NCI-H82 treated with DMSO at 0.1 percent for 48 hours (cell line): ENCODE results near the gene POLR2L.

Source experiments
- DNase-seq: peaks from one replicate; lab custom pipeline; 2025; ENCODE audit not compliant: unreplicated experiment; lab: John Stamatoyannopoulos, UW

POLR2L gene

DNA sequence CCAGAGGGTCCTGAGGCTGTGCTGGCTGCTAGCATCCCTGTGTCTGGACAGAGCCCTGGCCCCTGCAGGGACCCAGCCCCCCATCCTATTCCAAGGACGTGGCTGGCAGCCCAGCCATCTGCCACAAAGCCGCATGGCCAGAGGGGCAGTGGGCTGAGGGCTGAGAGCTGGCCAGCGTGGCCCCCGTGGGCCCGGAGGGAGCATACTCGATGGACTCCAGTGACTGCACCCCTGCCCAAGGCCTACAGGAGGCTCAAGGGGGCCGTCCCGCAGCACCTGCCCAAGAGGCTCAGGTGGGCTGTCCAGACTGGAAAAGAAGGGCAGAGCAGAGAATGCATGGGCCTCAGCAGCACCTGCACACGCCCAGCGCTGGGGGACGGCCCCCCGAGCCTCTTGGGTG lies 13.5 kb upstream of the POLR2L start:
- DNase-seq: no peak

DNA sequence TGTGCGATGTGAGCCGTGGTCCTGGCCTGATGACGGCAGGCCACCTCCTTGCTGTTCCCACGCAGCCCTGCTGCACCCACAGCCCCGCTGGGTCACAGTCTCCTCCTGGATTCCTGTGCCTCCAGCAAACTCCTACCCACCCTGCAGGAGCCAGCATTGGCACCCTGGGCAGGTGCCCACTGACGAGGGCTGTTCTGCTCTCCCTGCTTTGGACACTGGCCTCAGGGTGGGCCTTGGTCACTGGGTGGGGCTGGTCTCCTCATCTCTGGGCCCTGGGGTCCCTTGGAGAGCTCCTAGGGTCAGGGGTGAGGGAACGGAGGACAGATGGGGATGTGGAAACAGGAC lies 13.0 kb upstream of the POLR2L start:
- no peak for DNase-seq

DNA sequence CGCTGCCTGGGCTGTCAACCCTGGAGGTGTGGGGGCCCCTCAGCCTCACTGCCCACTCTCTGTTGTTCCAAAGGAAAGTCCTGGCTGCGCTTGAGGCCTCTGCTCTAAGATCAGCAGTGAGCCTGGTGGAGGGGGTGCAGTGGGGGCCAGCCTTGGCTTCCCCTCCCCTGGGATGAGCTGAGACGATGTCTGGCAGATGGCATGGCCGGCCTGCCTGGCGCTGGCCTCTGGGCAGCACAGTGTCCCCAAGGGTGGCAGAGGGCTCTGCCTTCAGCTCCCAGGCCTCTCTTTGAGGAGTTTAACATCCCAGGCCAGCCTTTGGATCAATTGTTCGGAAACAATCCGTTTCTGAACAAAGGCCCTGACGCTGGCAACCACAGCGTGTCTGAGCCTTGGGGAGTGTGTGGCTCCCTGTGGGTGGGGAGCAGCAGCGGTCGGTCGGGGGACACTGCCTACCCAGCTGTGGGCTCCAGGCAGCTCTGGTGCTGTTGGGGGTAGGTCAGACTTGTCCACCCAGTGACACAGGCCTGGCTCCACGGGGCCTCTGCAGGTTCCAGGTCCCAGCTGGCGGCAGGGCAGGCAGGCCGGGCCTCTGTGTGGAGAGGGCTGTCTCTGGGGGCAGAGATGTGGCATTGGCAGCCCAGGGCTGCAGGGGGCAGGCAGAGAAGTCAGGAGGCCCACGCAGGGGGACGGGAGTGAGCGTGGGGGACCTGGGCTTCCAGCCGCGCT lies 12.4 kb upstream of the POLR2L start:
- no peak for DNase-seq

DNA sequence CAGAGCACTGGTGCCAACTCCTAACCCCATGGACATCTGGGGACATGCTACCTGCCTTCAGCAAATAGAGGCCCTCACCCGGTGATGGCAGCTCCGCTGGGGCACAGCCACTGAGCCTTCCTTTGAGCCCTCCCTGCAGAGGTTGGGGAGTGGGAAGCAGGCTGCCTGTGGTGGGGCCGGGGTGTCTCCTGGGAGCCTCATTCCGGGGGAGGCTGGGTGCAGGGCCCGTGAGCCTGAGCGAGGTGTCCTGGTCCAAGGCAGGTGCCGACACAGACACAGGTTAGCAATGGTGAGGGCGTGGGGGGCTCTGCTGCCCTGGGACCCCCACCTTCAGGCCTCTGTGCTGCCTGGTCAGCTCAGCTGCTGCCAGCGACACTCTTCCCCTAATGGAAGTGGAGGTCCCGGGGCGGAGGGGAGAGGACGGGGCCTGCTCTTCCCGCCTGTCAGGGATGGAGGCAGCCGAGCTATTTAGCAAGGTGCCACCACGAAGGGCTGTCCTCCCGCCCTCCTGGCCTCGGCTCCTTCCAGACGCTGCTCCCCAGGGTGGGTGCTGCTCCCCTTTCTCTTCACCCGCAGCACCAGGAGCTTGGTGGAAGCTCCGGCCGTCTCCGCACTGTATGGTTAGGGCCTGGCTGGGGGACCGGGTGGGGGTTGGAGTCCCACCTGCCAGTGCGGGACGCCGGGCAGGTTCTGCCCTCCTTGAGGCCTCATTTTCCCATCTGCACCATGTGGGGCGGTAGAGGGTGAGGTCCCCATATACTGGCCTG lies 11.5 kb upstream of the POLR2L start:
- DNase-seq: no peak

DNA sequence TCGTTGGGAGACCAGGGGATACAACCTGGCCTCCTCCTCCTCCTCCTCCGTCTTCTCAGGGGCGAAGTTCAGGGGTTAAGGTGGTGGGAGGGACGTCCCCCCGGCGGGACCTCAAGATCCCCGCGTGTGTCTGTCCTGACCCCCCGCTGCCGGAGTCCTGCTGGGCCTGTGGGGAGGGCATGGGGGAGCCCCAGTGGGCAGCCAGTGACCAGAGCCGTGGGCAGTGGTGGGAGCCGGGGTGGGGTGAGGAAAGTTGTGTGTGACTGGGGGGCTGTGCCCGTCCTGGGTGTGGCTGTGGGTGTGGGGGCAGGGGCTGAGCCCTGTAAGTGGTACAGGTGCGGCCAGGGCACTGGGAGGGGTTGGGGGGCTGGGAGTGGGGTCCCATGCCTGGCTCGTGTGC lies 10.4 kb upstream of the POLR2L start:
- no peak for DNase-seq

DNA sequence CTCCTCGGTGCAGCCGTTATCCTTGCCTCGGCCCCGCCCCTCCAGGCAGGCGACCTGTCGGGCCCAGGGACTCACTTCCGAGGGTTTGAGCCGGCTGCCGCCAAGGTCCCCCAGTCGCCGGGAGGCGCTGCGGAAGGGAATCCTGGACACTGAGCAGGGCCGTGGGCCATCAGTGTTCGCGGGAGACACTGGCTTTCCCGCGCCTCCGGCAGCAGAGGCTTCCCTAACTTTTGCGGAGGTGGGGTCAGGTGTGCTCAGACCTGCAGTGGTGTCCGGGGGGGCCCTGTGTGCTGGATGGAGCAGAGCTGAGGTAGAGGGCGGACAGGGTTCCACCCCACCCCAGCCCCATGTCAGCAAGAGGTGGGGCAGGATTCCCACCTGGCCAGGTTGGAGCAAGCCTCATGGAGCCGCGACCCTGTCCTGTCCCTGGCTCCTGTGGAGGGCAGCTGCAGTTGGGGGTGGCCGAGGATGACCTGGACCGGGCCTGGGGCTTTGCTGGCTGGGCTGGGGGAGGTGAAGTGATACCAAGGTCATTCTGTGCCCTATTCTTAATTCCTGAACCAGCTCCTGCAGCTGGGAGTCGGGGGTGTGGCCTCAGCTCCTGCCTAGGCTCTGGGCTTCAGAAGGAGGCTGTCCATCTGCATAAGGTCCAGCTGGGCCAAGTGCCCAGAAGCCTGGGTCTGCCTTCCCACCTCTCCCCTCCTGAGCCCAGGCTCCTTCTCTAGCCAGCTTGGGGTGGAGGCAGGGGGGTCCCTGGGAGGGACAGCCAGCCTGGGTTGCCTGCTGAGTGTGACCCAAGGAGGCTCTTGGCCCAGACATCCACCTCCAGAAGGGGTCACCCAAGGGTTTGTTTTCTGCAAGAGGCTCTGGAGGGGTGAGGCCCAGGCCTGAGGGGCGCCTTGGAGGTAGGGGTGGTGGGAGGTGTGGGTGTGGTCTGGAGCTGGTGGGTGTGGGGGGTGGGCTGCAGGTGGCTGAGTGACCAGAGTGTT lies 8.7 kb upstream of the POLR2L start:
- DNase-seq: no peak

DNA sequence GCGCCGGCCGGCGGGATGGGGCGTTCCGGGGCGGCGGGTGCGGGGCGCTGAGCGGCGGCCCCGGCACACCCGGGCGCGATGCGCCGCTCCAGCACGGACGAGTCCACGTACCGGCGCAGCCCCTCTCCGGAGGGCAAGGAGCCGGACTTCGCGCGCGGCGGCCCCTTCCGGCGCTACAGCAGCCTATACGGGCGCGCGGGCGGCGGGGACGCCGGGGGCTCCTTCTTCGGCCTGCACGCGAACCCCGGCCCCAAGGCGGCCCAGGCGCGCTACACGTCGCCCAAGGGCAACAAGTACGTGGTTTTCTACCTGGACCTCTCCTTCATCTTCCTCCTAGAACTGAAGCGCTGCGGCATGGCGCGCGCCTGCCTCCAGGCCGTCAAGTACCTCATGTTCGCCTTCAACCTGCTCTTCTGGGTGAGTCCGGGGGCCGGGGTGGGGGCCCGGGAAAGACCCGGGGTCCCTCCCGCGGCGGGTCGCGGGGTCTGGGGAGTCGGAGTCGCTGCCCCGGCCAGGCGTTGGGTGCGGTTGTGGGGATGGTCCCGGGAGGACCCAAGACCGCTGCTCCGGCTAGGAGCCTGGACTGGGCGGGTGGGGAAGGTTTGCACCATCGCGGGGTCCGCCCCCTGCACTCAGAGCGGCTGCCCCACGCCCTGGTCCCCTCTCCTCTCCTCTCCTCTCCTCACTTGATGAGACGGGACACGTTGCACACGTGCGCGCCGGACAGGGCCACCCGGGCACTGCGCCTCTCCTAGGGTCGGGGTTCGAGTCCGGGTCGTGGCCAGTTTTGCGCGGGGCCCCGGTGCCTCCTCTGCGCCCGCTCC lies 7.8 kb upstream of the POLR2L start:
- no peak for DNase-seq

DNA sequence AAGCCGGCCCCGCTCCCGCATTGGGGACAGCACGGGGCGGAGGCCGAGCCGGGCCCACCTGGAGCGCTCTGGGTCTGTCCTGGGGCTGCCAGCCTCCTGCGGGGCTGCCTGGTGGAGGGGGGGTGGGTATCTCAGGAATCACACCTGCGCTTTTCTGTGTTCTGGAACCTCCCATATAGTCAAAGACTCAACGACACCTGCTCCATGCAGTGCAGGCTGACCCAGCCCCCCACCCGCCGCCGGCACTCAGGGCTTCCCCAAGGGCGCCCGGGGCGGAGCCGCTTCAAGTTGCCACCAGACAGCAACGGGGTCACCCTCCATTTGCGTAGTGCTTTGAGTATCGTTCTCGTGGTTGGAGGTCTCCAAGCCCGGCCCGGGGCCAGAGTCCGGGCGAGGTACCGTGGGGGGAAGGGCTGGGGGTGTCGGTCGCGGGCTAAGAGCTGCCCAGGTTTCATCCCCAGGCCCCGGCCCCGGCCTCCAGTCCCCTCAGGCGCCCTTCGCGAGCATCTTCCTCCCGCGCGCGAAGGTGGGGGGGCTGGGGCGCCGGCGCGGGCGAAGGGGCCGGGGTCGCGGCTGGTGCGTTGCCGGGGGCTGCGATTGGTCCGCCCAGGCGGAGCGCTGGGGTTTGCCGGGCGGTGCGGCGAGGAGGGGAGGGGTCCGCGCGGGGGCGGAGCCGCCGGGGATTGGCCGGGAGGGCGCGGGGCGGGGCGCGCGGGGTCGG lies 6.9 kb upstream of the POLR2L start:
- DNase-seq: peak; percentile 27

DNA sequence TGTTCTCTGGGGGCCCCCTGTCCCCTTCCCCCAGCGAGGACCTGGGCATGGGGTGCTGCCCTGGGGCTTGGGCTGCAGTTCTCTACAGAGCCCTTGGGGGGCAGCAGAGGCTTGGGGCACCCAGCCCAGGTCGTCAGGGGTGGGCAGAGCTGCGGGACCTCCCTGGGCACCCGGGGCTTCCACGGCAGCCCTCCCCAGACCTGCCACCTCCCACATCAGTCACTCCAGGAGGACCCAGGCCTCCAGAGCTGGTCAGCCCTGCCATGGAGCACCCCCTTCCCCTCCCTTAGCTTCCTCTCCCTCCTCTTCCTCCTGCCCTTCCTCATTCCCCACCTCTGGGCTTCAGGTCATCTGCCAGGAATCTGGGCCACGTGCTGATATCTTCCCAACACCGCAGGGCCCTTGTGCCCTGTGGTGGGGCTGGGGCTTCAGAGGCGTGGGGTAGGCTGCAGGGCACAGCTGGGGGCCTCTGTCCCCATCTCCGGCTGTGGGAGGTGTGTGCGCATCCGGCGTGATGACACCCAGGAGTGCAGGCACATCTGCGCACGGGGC lies 6.1 kb upstream of the POLR2L start:
- DNase-seq: no peak

DNA sequence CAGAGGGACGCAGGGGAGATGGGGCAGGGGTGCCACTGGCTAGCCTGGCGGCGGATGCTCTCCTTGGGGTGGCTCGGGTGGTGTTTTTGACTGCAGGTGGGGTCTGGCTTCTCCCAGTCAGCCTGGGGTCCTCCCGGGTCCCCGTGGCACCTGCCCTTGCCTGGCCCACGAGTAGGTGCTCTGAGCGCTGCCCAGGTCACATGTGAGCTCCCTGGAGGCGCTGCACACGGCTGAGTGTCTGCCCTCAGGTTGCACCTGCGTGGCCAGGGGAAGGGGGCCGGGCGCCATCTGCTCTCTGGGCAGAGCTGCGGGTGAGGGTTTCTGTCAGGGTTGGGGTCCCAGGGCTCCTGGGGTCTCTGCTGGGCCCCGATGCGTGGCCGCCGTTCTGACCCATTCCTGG lies 5.5 kb upstream of the POLR2L start:
- no peak for DNase-seq

DNA sequence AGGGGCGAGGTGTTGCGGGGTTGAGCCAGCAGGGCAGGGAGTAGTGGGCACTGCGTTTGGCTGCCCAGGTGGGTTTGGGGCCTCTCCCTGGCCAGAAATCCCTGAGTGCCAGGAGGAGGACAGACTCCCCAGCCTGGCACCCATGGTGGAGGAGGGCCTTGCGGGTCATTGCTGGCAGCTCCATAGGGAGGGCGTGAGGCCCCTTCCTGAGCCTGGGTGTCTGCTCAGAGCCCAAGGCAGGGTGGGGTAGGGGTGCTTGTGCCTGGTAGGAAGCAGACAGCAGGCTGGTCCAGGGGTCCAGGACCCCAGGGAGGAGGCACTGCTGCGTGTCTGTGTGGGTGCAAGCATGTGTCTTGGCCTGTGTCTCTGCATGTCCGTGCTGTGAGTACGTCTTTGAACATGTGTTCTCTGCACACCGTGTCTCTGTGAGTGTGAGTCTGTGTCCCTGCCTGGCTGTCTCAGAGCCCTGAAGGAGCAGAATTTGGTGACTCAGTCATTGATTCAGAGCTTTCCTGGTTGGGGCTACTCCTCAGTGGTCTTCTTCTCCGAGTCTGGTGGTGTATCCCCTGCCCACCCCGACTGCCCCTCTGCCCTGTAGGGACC lies 4.3 kb upstream of the POLR2L start:
- DNase-seq: no peak

DNA sequence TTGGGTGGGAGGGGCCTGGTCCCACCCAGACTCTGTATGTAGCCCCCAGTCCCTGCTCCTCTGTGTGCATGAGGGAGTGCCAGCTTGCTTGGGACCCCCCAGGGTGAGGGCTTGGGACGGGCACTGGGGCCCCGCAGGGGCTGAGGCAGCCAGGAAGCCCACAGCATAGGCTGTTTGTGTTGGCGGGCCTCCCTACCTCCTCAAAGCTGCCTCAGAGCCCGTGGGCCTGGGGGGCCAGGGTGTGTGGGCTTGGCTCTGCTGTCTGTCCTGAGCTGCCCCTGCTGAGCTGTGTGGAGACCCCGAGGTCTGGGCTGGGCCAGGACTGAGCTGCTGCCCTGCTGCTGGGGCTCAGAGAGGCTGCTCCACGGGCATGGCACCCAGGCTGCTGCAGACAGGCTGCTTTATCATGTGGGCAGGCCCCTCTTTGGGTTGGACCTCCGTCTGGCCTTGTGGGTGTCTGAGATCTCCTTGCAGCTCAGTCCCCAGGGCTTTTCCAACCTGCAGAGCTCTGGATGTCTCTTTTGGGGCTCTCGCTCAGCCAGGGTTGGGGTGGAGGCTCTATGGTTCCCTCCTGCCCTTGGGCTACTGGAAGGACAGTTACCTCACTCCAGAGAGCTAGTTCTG lies 3.7 kb upstream of the POLR2L start:
- no peak for DNase-seq

DNA sequence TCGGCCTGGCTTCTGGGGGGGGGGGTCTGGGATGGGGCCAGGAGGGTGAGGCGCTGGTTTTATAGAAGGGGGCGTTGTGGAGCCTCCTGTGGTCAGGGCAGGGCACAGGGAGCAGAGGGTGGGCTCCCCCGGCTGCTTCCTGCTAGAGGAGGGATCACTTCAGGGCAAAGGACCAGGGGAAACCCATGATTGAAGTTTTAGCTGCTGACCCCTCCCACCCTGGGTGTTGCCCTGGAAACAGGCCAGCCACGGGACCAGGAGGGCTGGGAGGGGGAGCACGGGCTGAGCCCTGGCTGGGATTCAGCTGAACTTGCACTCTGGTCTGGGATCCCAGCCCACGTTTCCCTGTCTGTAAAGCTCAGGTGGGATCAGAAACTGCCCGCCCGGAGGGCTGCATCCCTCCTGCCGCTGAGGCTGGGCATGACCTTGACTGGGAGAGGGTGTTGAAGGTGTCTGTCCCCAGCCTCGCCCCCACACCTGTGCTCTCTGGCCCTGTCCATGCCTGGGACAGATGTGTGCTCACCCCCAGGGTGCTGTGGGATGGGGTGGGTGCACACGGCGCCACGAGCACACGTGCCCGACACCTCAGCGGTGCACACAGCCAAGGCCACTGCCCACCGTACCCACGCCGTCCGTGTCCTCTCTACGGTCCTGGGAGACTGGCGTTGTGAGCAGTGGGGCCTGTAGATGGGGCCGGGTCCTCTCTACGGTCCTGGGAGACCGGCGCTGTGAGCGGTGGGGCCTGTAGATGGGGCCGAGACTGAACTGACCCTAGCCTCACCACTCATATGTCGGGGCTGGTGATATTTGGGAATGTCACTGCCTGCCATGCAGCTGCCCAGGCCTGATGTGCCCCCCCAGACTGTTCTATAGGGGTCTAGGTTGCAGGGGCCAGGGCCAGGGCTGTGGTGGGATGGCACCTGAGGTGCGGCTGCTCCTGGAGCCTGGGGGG lies 2.6 kb upstream of the POLR2L start:
- no peak for DNase-seq

DNA sequence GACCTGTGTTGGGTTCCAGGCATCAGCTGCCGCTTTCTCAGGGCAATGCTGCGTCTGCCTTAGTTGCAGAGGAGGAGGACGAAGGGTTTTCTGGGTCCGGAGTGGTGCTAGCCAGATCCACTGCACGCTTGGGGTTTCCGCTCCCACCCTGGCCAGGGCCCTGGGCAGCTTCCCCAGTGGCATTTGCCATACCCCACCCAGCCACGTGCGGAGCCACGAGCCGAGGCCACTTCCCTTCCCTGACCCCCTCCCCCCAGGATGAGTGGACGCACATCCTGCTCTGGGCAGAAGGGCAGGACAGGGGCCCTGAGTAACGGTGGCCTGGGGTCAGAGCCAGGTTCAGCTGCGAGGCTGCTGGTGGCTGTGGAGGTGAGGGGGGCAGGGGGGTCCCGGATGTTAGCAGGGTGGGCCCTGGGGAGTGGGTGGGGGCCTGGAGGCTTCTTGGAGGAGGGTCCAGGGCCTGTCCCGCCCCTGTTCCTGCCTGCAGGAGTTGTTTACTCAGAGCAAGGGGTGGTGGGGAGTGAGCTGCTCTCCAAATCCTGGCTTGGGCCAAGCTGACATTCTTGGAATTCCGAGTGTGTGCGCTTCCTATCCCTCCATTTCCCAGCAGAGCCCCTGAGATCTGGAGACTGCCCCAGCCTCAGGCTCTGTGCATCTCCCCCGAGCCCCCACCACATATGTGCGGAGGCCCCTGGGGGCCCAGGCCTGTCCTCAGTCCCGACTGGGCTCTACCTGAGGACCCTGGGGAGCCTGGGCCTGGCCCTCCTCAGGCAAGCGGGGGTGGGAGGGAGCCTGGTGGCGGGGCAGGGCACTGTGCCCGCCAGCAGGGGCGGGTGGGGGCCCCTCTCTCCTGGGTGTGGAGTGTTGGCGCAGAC lies 1.7 kb upstream of the POLR2L start:
- no peak for DNase-seq

DNA sequence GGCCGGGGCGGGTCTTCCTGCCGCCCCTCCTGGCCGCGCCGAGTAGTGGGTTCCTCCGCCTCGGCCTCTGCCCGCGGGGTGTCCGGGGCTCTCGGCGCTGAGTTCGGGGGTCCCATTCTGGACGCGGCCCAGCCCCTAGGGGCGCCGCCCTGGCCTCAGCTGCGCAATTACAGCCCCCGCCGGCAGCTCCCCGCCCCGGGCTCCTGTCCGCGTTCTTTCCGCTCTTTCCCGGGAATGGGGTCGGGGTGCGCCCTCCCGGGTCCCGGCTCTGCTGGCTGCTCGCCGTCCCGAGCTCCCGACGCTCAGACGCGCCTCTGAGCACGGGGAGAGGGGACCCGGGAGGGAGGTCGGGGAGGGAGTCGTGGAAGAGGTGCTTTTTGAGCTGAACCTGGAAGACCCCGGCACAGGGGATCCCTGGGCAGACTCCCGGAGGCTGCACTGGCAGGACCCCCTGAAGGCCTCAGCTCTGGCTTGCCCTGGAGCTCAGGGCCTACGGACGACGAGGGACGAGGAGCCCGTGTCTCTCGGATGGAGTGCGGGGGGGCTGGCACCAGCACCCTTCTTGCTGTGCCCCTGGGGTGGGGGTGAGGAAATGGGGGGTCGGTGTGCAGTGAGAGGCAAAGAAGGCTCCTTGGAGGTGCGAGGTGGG lies 881 bp upstream of the POLR2L start:
- no peak for DNase-seq

DNA sequence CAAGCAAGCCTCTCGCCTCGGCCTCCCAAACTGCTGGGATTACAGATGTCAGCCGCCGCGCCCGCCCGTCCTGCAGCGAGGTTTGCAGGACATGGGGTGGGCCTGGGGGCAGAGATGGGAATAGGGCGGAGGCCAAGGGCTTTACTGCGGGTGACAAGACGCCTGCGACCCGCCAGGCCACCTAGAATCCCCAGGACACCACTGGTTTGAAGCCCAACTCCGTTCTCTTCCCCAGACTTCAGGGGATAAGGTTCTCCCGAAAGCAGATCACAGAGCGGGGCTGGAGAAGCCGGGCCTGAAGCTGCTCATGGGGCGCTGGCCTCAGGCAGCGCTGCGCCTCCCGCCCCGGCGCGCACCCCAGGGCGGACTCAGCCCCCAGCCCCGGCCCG lies 354 bp downstream of the POLR2L start:
- DNase-seq: no peak
